Naive thymus-derived CD4-positive, alpha-beta T cell (primary cell): ENCODE measurements around the gene ISCA1. TPM values are rescaled to one million over a fixed set of nuclear protein-coding genes. Genes with fewer than 3 reads are reported as not detected.
"Not testable (repeated sequence)": the region's sequence is repeated elsewhere in the genome, so short reads cannot be mapped to it uniquely, and the experiment has no call there.

Source experiments
- ATAC-seq: fragments of 150-1000 bp; cut with Tn5 transposase; 2 replicates; pipeline ENCODE4 v1.10.0; 2021; ENCODE audit warnings: mild to moderate bottlenecking, moderate library complexity
- CTCF ChIA-PET: fragments of 350-600 bp; sonication (Branson Sonifier 250); formaldehyde crosslinking; loops from one replicate; lab custom pipeline; 2021; ENCODE audit warnings: antibody characterized with exemption; lab: Charles Lee
- POLR2A ChIA-PET: fragments of 350-600 bp; sonication (Branson Sonifier 250); formaldehyde crosslinking; loops from one replicate; lab custom pipeline; 2021; ENCODE audit warnings: antibody characterized with exemption, inconsistent platforms; lab: Charles Lee
- DNase-seq, 9 donors: peaks; one replicate each; pipeline versions ENCODE4 v3.0.0 to v3.0.0-alpha.2; 2020 to 2022; ENCODE audit warnings: mixed read lengths in 1 of 9
- H3K27ac ChIP-seq: one replicate; pipeline ENCODE4 v1.7.0; 2013; ENCODE audit warnings: mild to moderate bottlenecking, low read depth, low read length, moderate library complexity
- H3K27me3 ChIP-seq, 2 donors: one replicate each; pipeline ENCODE4 v1.7.0; 2013; ENCODE audit warnings: low read length in 2 of 2, mild to moderate bottlenecking in 2 of 2, moderate library complexity in 2 of 2; ENCODE audit not compliant: control insufficient read depth in 2 of 2, insufficient read depth in 2 of 2
- H3K36me3 ChIP-seq, 3 experiments: 1 replicate in 2 of 3; 2 replicates in 1 of 3; pipeline ENCODE4 v1.7.0; 2013; ENCODE audit warnings: low read length in 3 of 3, mild to moderate bottlenecking in 3 of 3, moderate library complexity in 1 of 3; ENCODE audit not compliant: insufficient read depth in 3 of 3, control insufficient read depth in 2 of 3
- H3K4me1 ChIP-seq, 2 donors: one replicate each; pipeline ENCODE4 v1.7.0; 2013; ENCODE audit warnings: low read length in 2 of 2, mild to moderate bottlenecking in 2 of 2, moderate library complexity in 1 of 2; ENCODE audit not compliant: control insufficient read depth in 2 of 2, insufficient read depth in 2 of 2
- H3K4me3 ChIP-seq: 2 replicates; pipeline ENCODE4 v1.7.0; 2013; ENCODE audit warnings: mild to moderate bottlenecking, low read length
- H3K9me3 ChIP-seq, 3 experiments: 1 replicate in 2 of 3; 2 replicates in 1 of 3; pipeline ENCODE4 v1.7.0; 2013; ENCODE audit warnings: low read length in 3 of 3; ENCODE audit not compliant: control insufficient read depth in 2 of 3
- H3K27ac Mint-ChIP-seq, 9 donors: one replicate each; pipeline ENCODE4 v1.8.0; 2020 to 2022; ENCODE audit warnings: mixed read lengths in 9 of 9, mild to moderate bottlenecking in 8 of 9, moderate library complexity in 5 of 9, inconsistent platforms in 2 of 9
- H3K27me3 Mint-ChIP-seq, 5 donors: one replicate each; pipeline ENCODE4 v1.8.0; 2021 to 2022; ENCODE audit warnings: mixed read lengths in 5 of 5, mild to moderate bottlenecking in 1 of 5
- H3K36me3 Mint-ChIP-seq, 5 donors: one replicate each; pipeline ENCODE4 v1.8.0; 2020 to 2022; ENCODE audit warnings: mixed read lengths in 5 of 5, mild to moderate bottlenecking in 3 of 5, inconsistent platforms in 1 of 5
- H3K4me1 Mint-ChIP-seq, 7 donors: one replicate each; pipeline ENCODE4 v1.8.0; 2020 to 2022; ENCODE audit warnings: mixed read lengths in 7 of 7, mild to moderate bottlenecking in 3 of 7, inconsistent platforms in 1 of 7
- H3K4me3 Mint-ChIP-seq, 10 donors: one replicate each; pipeline ENCODE4 v1.8.0; 2020 to 2022; ENCODE audit warnings: mild to moderate bottlenecking in 10 of 10, mixed read lengths in 10 of 10, moderate library complexity in 6 of 10, inconsistent platforms in 2 of 10
- H3K9me3 Mint-ChIP-seq, 11 donors: one replicate each; pipeline ENCODE4 v1.8.0; 2020 to 2022; ENCODE audit warnings: mixed read lengths in 11 of 11, mild to moderate bottlenecking in 4 of 11, inconsistent platforms in 1 of 11, moderate library complexity in 1 of 11
- intact Hi-C, 2 donors: fragments of 100-400 bp; cut with micrococcal nuclease; formaldehyde crosslinking; loops; one replicate each; pipeline ENCODE4 v1.15.1; 2023
- polyA plus RNA-seq, 2 donors: library from polyadenylated mRNA; unstranded; fragments of 300-500 nt; fragmentation: Illumina TruSeq; gene quantifications; one replicate each; pipeline ENCODE4 v1.2.3, GENCODE V29; 2021
- total RNA-seq, 6 experiments: library from RNA in 5 of 6; stranded (reverse) in 5 of 6; gene quantifications; 1 replicate in 5 of 6; 2 replicates in 1 of 6; pipeline ENCODE4 v1.2.3 and lab custom pipeline; 2021 to 2026

Gene ISCA1
- total and polyA plus RNA-seq, 7 experiments from 2014 or later, result 26.3 to 62.3 (median 38.4) TPM

GRCh38 chr9:86324308-86324707 is 42.0 kb upstream of the ISCA1 start:
- Mint-ChIP-seq H3K4me3 (no peak overlapping the region), H3K27ac (no peak overlapping the region), H3K9me3 (no peaks in the 10 kb centered on the region), H3K27me3 (no peaks in the 10 kb centered on the region), H3K36me3 (peaks cover 9 to 67% (median 36%) of the 10 kb centered on the region in 5 donors), H3K4me1 (peaks cover 0 to 5% (median 0%) of the 10 kb centered on the region in 7 donors)
- H3K27ac ChIP-seq, result no peak overlapping the region
- peaks cover 32 to 80% (median 55%) of the 10 kb centered on the region in 3 experiments for H3K36me3 ChIP-seq
- H3K4me3 ChIP-seq, result no peak overlapping the region
- DNase-seq, result no peak
- CTCF ChIA-PET, result no interaction called here
- intact Hi-C loops, result no loop called here
- H3K27me3 ChIP-seq, result no peaks in the 10 kb centered on the region
- no peaks in the 10 kb centered on the region for H3K4me1 ChIP-seq
- H3K9me3 ChIP-seq, result no peaks in the 10 kb centered on the region
- ATAC-seq, result no peak
- POLR2A ChIA-PET, result no interaction called here

- POLR2A ChIA-PET, result interaction anchor here (0.6 kb wide), 1 partner anchor 8 kb away, joined by 5 read pairs; no protein-coding TSS in a partner anchor
- intact Hi-C loops, result no loop called here
- H3K9me3 Mint-ChIP-seq, result no peaks in the 10 kb centered on the region
Observed at GRCh38 chr9:86322973-86323644, 40.8 kb upstream of the ISCA1 start.

GRCh38 chr9:86321373-86321772 is 39.0 kb upstream of the ISCA1 start:
- Mint-ChIP-seq H3K4me1 (peaks cover 0 to 5% (median 0%) of the 10 kb centered on the region in 7 donors), H3K9me3 (no peaks in the 10 kb centered on the region), H3K27ac (no peak overlapping the region), H3K4me3 (no peak overlapping the region), H3K27me3 (no peaks in the 10 kb centered on the region), H3K36me3 (peaks cover 9 to 65% (median 34%) of the 10 kb centered on the region in 5 donors)
- Histone ChIP-seq H3K27me3 (no peaks in the 10 kb centered on the region), H3K4me1 (no peaks in the 10 kb centered on the region), H3K4me3 (no peak overlapping the region), H3K9me3 (no peaks in the 10 kb centered on the region), H3K27ac (no peak overlapping the region), H3K36me3 (peaks cover 38 to 85% (median 63%) of the 10 kb centered on the region in 3 experiments)
- ATAC-seq (no peak), DNase-seq (no peak)
- ChIA-PET CTCF (interaction anchor here (0.6 to 0.7 kb wide), 2 partner anchors 610 to 1590 kb away, joined by 3 to 4 read pairs; no protein-coding TSS in a partner anchor), POLR2A (no interaction called here)
- intact Hi-C loops, result no loop called here

More at GRCh38 chr9:86322973-86323644, 40.8 kb upstream of the ISCA1 start:
- Mint-ChIP-seq H3K27me3 (no peaks in the 10 kb centered on the region), H3K4me3 (no peak overlapping the region), H3K36me3 (peaks cover 9 to 77% (median 38%) of the 10 kb centered on the region in 5 donors), H3K4me1 (peaks cover 0 to 5% (median 0%) of the 10 kb centered on the region in 7 donors), H3K27ac (peak overlapping the region in 3 of 9 donors; percentile 16 to 71 (median 62))
- Histone ChIP-seq H3K27ac (no peak overlapping the region), H3K4me1 (no peaks in the 10 kb centered on the region), H3K36me3 (peaks cover 32 to 87% (median 61%) of the 10 kb centered on the region in 3 experiments), H3K27me3 (no peaks in the 10 kb centered on the region), H3K9me3 (no peaks in the 10 kb centered on the region), H3K4me3 (no peak overlapping the region)
- ATAC-seq (no peak), DNase-seq (no peak)
- CTCF ChIA-PET, result no interaction called here

GRCh38 chr9:86318187-86318586 is 35.8 kb upstream of the ISCA1 start:
- Mint-ChIP-seq H3K4me3 (no peak overlapping the region), H3K27me3 (no peaks in the 10 kb centered on the region), H3K9me3 (no peaks in the 10 kb centered on the region), H3K27ac (peak overlapping the region in 1 of 9 donors; percentile 52), H3K4me1 (peaks cover 0 to 19% (median 3%) of the 10 kb centered on the region in 7 donors), H3K36me3 (peaks cover 16 to 65% (median 46%) of the 10 kb centered on the region in 5 donors)
- peaks cover 21 to 84% (median 61%) of the 10 kb centered on the region in 3 experiments for H3K36me3 ChIP-seq
- no peak overlapping the region for H3K4me3 ChIP-seq
- H3K4me1 ChIP-seq, result no peaks in the 10 kb centered on the region
- ChIA-PET POLR2A (no interaction called here), CTCF (no interaction called here)
- intact Hi-C loops, result no loop called here
- no peaks in the 10 kb centered on the region for H3K9me3 ChIP-seq
- no peak for ATAC-seq
- H3K27ac ChIP-seq, result no peak overlapping the region
- DNase-seq, result no peak
- H3K27me3 ChIP-seq, result no peaks in the 10 kb centered on the region

- peaks cover 0 to 22% (median 5%) of the 10 kb centered on the region in 7 donors for H3K4me1 Mint-ChIP-seq
- intact Hi-C loops, result no loop called here
- H3K27ac Mint-ChIP-seq, result peak overlapping the region in 5 of 9 donors; percentile 1 to 75 (median 40)
- H3K4me3 ChIP-seq, result no peak overlapping the region
- H3K9me3 ChIP-seq, result no peaks in the 10 kb centered on the region
- no peaks in the 10 kb centered on the region for H3K27me3 ChIP-seq
- ATAC-seq (no peak), DNase-seq (no peak)
- H3K4me1 ChIP-seq, result no peaks in the 10 kb centered on the region
- CTCF ChIA-PET, result interaction anchor here (0.7 kb wide), 1 partner anchor 14 kb away, joined by 4 read pairs; no protein-coding TSS in a partner anchor
- no peak overlapping the region for H3K4me3 Mint-ChIP-seq
- no peak overlapping the region for H3K27ac ChIP-seq
- peaks cover 22 to 77% (median 48%) of the 10 kb centered on the region in 5 donors for H3K36me3 Mint-ChIP-seq
- H3K27me3 Mint-ChIP-seq, result no peaks in the 10 kb centered on the region
- peaks cover 20 to 69% (median 40%) of the 10 kb centered on the region in 3 experiments for H3K36me3 ChIP-seq
- POLR2A ChIA-PET, result interaction anchor here (0.7 kb wide), 1 partner anchor 8 kb away, joined by 5 read pairs; no protein-coding TSS in a partner anchor
- H3K9me3 Mint-ChIP-seq, result peaks cover 0 to 5% (median 0%) of the 10 kb centered on the region in 11 donors
Observed at GRCh38 chr9:86315078-86315477, 32.7 kb upstream of the ISCA1 start.

- H3K9me3 Mint-ChIP-seq, POLR2A ChIA-PET, H3K27me3 Mint-ChIP-seq, H3K27ac ChIP-seq, CTCF ChIA-PET, H3K4me3 ChIP-seq, H3K9me3 ChIP-seq, H3K27me3 ChIP-seq, DNase-seq, intact Hi-C loops, H3K4me3 Mint-ChIP-seq, H3K4me1 ChIP-seq, ATAC-seq: not testable (repeated sequence)
- Mint-ChIP-seq H3K36me3 (peaks cover 25 to 76% (median 58%) of the 10 kb centered on the region in 5 donors), H3K27ac (peak overlapping the region in 1 of 9 donors; percentile 9), H3K4me1 (peaks cover 0 to 22% (median 5%) of the 10 kb centered on the region in 7 donors)
- peaks cover 24 to 75% (median 35%) of the 10 kb centered on the region in 3 experiments for H3K36me3 ChIP-seq
Observed at GRCh38 chr9:86312959-86313358, 30.6 kb upstream of the ISCA1 start.
